GM23338 (cell line): ENCODE data around the gene PLEKHA7. TPM values are rescaled to one million over a fixed set of nuclear protein-coding genes. Genes with fewer than 3 reads are reported as not detected.

ENCODE experiments used
- ATAC-seq: fragments of 200-7000 bp; cut with Tn5 transposase; 3 replicates; pipeline ENCODE4 v1.9.1; 2020
- DNase-seq: peaks from one replicate; pipeline ENCODE4 v3.0.0-alpha.2; 2015; ENCODE audit warnings: low spot score
- H2AFZ ChIP-seq: fragments of 200-600 bp; sonication (generic); 2 replicates; pipeline ENCODE4 v1.8.0; 2016; ENCODE audit warnings: antibody characterized with exemption, mild to moderate bottlenecking, moderate library complexity
- H3F3A ChIP-seq: fragments of 200-600 bp; sonication (generic); replicated peaks from 2 replicates; pipeline ENCODE4 v1.8.0; 2017; ENCODE audit warnings: antibody characterized with exemption, mixed run types, low read depth
- H3K27ac ChIP-seq: fragments of 200-600 bp; sonication (generic); 2 replicates; pipeline ENCODE4 v1.6.1; 2016; ENCODE audit warnings: low read depth
- H3K27me3 ChIP-seq: fragments of 200-600 bp; sonication (generic); 2 replicates; pipeline ENCODE4 v1.8.0; 2016; ENCODE audit warnings: mild to moderate bottlenecking, mixed run types, moderate library complexity; ENCODE audit not compliant: insufficient read depth
- H3K36me3 ChIP-seq: fragments of 200-600 bp; sonication (generic); 2 replicates; pipeline ENCODE4 v1.8.0; 2016; ENCODE audit warnings: mild to moderate bottlenecking; ENCODE audit not compliant: insufficient read depth
- H3K4me1 ChIP-seq: fragments of 200-600 bp; sonication (generic); 2 replicates; pipeline ENCODE4 v1.8.0; 2016; ENCODE audit warnings: mild to moderate bottlenecking, moderate library complexity; ENCODE audit not compliant: insufficient read depth
- H3K4me2 ChIP-seq: fragments of 200-600 bp; sonication (generic); 2 replicates; pipeline ENCODE4 v1.7.1; 2017; ENCODE audit warnings: mixed run types
- H3K4me3 ChIP-seq: fragments of 200-600 bp; sonication (generic); 2 replicates; pipeline ENCODE4 v1.6.1; 2016; ENCODE audit warnings: mixed run types
- H3K79me2 ChIP-seq: fragments of 200-600 bp; sonication (generic); replicated peaks from 2 replicates; pipeline ENCODE4 v1.8.0; 2017; ENCODE audit warnings: mild to moderate bottlenecking; ENCODE audit not compliant: insufficient read depth
- H3K9me2 ChIP-seq: fragments of 200-600 bp; sonication (generic); 2 replicates; pipeline ENCODE4 v1.8.0; 2017; ENCODE audit not compliant: insufficient read depth
- H4K20me1 ChIP-seq: fragments of 200-600 bp; sonication (generic); replicated peaks from 2 replicates; pipeline ENCODE4 v1.8.0; 2017; ENCODE audit warnings: mild to moderate bottlenecking; ENCODE audit not compliant: insufficient read depth
- H3K27ac Mint-ChIP-seq: 2 replicates; pipeline ENCODE4 v1.8.0; 2020; ENCODE audit warnings: inconsistent platforms, mild to moderate bottlenecking, moderate library complexity, mixed read lengths
- H3K27me3 Mint-ChIP-seq: 3 replicates; pipeline ENCODE4 v1.8.0; 2022; ENCODE audit warnings: low read depth, mild to moderate bottlenecking, moderate library complexity, mixed read lengths, inconsistent platforms; ENCODE audit not compliant: insufficient read depth, poor library complexity
- H3K36me3 Mint-ChIP-seq: 3 replicates; pipeline ENCODE4 v1.8.0; 2021; ENCODE audit warnings: low read depth, mild to moderate bottlenecking, inconsistent platforms, moderate library complexity, mixed read lengths
- H3K4me1 Mint-ChIP-seq: 3 replicates; pipeline ENCODE4 v1.8.0; 2020; ENCODE audit warnings: mild to moderate bottlenecking, inconsistent platforms, mixed read lengths
- H3K4me3 Mint-ChIP-seq: 3 replicates; pipeline ENCODE4 v1.8.0; 2021; ENCODE audit warnings: moderate library complexity, mild to moderate bottlenecking, inconsistent platforms, mixed read lengths
- H3K9me3 Mint-ChIP-seq: 3 replicates; pipeline ENCODE4 v1.8.0; 2020; ENCODE audit warnings: moderate library complexity, mild to moderate bottlenecking, inconsistent platforms, mixed read lengths
- CREB1 ChIP-seq: fragments of 250-450 bp; sonication (Bioruptor Pico); IDR thresholded peaks from 2 replicates; pipeline ENCODE4 v1.5.0; 2020; ENCODE audit warnings: low read depth, mild to moderate bottlenecking, moderate library complexity
- JUNB ChIP-seq: IDR thresholded peaks from one replicate; pipeline ENCODE4 v1.6.1; 2016; ENCODE audit warnings: antibody characterized with exemption; ENCODE audit not compliant: unreplicated experiment
- NANOG ChIP-seq: IDR thresholded peaks from 2 replicates; pipeline ENCODE4 v1.6.1; 2016; ENCODE audit warnings: antibody characterized with exemption, borderline replicate concordance
- ZNF114 ChIP-seq: fragments of 250-450 bp; sonication (Bioruptor Pico); IDR thresholded peaks from 2 replicates; pipeline ENCODE4 v1.5.0; 2020; ENCODE audit warnings: mild to moderate bottlenecking, moderate library complexity
- polyA plus RNA-seq: library from polyadenylated mRNA; unstranded; fragments of >200 nt; fragmentation: Nextera tagmentation; extraction: Ambion mirVana; gene quantifications from 2 replicates; pipeline ENCODE4 v1.2.1, GENCODE V29; 2016
- total RNA-seq: library from RNA; depleted of rRNA; stranded (reverse); fragments of >200 nt; shearing (Covaris generic); gene quantifications from 2 replicates; pipeline ENCODE4 v1.2.3, GENCODE V29; 2014
- TF ChIP-seq, protein P1 (sequence below): fragments of 250-450 bp; sonication (Bioruptor Pico); IDR thresholded peaks from 2 replicates; pipeline ENCODE4 v1.5.0; 2020; ENCODE audit warnings: mild to moderate bottlenecking, moderate library complexity
- TF ChIP-seq, protein P2 (sequence below), 2 experiments: fragments of 200-600 bp in 1 of 2; sonication (generic) in 1 of 2; conservative IDR thresholded peaks; 2 replicates each; pipeline versions ENCODE4 v1.5.1 to v1.6.1; 2016 to 2017; ENCODE audit warnings: antibody characterized with exemption in 2 of 2, low read depth in 2 of 2, mild to moderate bottlenecking in 2 of 2, moderate library complexity in 1 of 2

Gene PLEKHA7
- total and polyA plus RNA-seq, 2 experiments from 2014 or later, result 9.7 to 15.8 TPM

DNA sequence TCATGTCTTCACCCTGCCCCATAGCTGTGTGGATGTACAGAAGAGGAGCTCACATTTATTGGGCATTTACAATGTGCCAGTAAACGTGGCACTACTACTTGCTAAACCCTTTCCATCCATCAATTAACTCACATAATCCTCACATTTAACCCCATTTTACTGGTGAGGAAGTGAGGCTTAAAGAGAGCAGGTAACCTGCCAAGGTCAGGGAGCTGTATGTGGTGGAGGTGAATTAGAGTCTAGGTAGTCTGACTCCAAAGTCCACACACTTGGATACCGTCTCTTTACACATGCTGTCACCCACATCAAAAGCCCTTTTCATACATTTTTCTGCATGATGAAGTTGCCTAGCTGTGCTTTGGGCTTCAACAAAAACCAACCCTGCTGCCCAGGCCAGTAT, 10.8 kb downstream of the PLEKHA7 start:
- Mint-ChIP-seq H3K27ac (no peak overlapping the region), H3K4me1 (peaks cover 4% of the 10 kb centered on the region; the same call in 2 of the 3 replicates), H3K27me3 (peaks cover under 1% of the 10 kb centered on the region), H3K9me3 (no peaks in the 10 kb centered on the region), H3K4me3 (no peak overlapping the region), H3K36me3 (peaks cover 8% of the 10 kb centered on the region; the same call in 1 of the 3 replicates)
- Histone ChIP-seq H3F3A (no peaks in the 10 kb centered on the region), H2AFZ (no peak overlapping the region), H3K4me3 (no peak overlapping the region), H3K9me2 (no peaks in the 10 kb centered on the region), H3K27me3 (no peaks in the 10 kb centered on the region), H3K36me3 (no peaks in the 10 kb centered on the region), H3K4me2 (no peak overlapping the region), H3K4me1 (0 out of 2 replicates have a peak, but pooled peaks cover 1% of the 10 kb centered on the region), H3K27ac (no peak overlapping the region), H4K20me1 (peaks cover 4% of the 10 kb centered on the region), H3K79me2 (peaks cover 25% of the 10 kb centered on the region)
- no peak for DNase-seq
- no peak for ATAC-seq
- TF ChIP-seq, protein P1, sequence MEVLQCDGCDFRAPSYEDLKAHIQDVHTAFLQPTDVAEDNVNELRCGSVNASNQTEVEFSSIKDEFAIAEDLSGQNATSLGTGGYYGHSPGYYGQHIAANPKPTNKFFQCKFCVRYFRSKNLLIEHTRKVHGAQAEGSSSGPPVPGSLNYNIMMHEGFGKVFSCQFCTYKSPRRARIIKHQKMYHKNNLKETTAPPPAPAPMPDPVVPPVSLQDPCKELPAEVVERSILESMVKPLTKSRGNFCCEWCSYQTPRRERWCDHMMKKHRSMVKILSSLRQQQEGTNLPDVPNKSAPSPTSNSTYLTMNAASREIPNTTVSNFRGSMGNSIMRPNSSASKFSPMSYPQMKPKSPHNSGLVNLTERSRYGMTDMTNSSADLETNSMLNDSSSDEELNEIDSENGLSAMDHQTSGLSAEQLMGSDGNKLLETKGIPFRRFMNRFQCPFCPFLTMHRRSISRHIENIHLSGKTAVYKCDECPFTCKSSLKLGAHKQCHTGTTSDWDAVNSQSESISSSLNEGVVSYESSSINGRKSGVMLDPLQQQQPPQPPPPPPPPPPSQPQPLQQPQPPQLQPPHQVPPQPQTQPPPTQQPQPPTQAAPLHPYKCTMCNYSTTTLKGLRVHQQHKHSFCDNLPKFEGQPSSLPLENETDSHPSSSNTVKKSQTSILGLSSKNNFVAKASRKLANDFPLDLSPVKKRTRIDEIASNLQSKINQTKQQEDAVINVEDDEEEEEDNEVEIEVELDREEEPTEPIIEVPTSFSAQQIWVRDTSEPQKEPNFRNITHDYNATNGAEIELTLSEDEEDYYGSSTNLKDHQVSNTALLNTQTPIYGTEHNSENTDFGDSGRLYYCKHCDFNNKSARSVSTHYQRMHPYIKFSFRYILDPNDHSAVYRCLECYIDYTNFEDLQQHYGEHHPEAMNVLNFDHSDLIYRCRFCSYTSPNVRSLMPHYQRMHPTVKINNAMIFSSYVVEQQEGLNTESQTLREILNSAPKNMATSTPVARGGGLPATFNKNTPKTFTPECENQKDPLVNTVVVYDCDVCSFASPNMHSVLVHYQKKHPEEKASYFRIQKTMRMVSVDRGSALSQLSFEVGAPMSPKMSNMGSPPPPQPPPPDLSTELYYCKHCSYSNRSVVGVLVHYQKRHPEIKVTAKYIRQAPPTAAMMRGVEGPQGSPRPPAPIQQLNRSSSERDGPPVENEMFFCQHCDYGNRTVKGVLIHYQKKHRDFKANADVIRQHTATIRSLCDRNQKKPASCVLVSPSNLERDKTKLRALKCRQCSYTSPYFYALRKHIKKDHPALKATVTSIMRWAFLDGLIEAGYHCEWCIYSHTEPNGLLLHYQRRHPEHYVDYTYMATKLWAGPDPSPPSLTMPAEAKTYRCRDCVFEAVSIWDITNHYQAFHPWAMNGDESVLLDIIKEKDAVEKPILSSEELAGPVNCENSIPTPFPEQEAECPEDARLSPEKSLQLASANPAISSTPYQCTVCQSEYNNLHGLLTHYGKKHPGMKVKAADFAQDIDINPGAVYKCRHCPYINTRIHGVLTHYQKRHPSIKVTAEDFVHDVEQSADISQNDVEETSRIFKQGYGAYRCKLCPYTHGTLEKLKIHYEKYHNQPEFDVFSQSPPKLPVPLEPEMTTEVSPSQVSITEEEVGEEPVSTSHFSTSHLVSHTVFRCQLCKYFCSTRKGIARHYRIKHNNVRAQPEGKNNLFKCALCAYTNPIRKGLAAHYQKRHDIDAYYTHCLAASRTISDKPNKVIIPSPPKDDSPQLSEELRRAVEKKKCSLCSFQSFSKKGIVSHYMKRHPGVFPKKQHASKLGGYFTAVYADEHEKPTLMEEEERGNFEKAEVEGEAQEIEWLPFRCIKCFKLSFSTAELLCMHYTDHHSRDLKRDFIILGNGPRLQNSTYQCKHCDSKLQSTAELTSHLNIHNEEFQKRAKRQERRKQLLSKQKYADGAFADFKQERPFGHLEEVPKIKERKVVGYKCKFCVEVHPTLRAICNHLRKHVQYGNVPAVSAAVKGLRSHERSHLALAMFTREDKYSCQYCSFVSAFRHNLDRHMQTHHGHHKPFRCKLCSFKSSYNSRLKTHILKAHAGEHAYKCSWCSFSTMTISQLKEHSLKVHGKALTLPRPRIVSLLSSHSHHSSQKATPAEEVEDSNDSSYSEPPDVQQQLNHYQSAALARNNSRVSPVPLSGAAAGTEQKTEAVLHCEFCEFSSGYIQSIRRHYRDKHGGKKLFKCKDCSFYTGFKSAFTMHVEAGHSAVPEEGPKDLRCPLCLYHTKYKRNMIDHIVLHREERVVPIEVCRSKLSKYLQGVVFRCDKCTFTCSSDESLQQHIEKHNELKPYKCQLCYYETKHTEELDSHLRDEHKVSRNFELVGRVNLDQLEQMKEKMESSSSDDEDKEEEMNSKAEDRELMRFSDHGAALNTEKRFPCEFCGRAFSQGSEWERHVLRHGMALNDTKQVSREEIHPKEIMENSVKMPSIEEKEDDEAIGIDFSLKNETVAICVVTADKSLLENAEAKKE, result no peak

DNA sequence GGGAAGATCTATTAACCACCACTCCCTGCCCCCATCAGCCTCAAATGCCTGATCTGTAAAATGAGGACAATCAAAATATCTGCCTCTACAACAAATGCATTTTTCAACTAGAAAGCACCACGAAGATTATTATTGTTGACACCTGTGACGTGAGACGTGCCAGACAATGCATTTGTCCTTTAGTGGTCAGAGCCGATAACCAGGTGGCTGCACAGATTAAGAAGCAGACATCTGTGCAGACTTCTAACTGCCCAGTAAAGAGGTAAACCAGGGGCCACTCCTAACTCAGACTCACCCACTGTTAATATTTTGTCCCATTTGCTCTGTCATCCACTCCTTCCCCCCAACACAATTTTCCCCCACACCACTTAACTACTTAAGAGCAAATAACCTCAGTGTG, 11.7 kb downstream of the PLEKHA7 start:
- DNase-seq (no peak), ATAC-seq (no peak)
- H3K27ac ChIP-seq, result no peak overlapping the region
- no peaks in the 10 kb centered on the region for H3F3A ChIP-seq
- H3K79me2 ChIP-seq, result peaks cover 24% of the 10 kb centered on the region
- 0 out of 2 replicates have a peak, but pooled peaks cover 3% of the 10 kb centered on the region for H3K4me1 ChIP-seq
- Mint-ChIP-seq H3K36me3 (peaks cover 8% of the 10 kb centered on the region; the same call in 1 of the 3 replicates), H3K4me1 (peaks cover 12% of the 10 kb centered on the region), H3K9me3 (no peaks in the 10 kb centered on the region), H3K27ac (no peak overlapping the region), H3K27me3 (no peaks in the 10 kb centered on the region), H3K4me3 (no peak overlapping the region)
- no peaks in the 10 kb centered on the region for H3K27me3 ChIP-seq
- no peaks in the 10 kb centered on the region for H3K36me3 ChIP-seq
- no peak overlapping the region for H3K4me2 ChIP-seq
- peaks cover 4% of the 10 kb centered on the region for H4K20me1 ChIP-seq
- H3K9me2 ChIP-seq, result no peaks in the 10 kb centered on the region
- no peak overlapping the region for H2AFZ ChIP-seq
- no peak overlapping the region for H3K4me3 ChIP-seq
- TF ChIP-seq ZNF114 (CRISPR knock-in tag) (no peak), NANOG (no peak), CREB1 (no peak), JUNB (no peak)
- TF ChIP-seq, protein P2, sequence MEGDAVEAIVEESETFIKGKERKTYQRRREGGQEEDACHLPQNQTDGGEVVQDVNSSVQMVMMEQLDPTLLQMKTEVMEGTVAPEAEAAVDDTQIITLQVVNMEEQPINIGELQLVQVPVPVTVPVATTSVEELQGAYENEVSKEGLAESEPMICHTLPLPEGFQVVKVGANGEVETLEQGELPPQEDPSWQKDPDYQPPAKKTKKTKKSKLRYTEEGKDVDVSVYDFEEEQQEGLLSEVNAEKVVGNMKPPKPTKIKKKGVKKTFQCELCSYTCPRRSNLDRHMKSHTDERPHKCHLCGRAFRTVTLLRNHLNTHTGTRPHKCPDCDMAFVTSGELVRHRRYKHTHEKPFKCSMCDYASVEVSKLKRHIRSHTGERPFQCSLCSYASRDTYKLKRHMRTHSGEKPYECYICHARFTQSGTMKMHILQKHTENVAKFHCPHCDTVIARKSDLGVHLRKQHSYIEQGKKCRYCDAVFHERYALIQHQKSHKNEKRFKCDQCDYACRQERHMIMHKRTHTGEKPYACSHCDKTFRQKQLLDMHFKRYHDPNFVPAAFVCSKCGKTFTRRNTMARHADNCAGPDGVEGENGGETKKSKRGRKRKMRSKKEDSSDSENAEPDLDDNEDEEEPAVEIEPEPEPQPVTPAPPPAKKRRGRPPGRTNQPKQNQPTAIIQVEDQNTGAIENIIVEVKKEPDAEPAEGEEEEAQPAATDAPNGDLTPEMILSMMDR (conservative IDR thresholded peaks at IDR 0.05; ENCODE audit: low read depth in 2 of 2), result no peak
